Parathyroid adenoma (tissue), 2 donors: ENCODE measurements around the gene CNTN4.

Source experiments
- H2AFZ ChIP-seq: fragments of 300-600 bp; sonication (generic); one replicate; pipeline ENCODE4 v1.7.0; 2017; ENCODE audit warnings: antibody characterized with exemption, mild to moderate bottlenecking
- H3K27ac ChIP-seq: fragments of 300-600 bp; sonication (generic); one replicate; pipeline ENCODE4 v1.7.0; 2017
- H3K27me3 ChIP-seq: fragments of 300-600 bp; sonication (generic); one replicate; pipeline ENCODE4 v1.7.0; 2017; ENCODE audit warnings: low read length; ENCODE audit not compliant: control insufficient read depth, insufficient read depth
- H3K36me3 ChIP-seq: fragments of 300-600 bp; sonication (generic); one replicate; pipeline ENCODE4 v1.7.0; 2017; ENCODE audit warnings: low read length; ENCODE audit not compliant: control insufficient read depth, insufficient read depth
- H3K4me1 ChIP-seq: fragments of 300-600 bp; sonication (generic); one replicate; pipeline ENCODE4 v1.7.0; 2017; ENCODE audit warnings: control low read depth
- H3K4me2 ChIP-seq: fragments of 300-600 bp; sonication (generic); one replicate; pipeline ENCODE4 v1.7.0; 2017; ENCODE audit warnings: low read length
- H3K4me3 ChIP-seq: fragments of 300-600 bp; sonication (generic); one replicate; pipeline ENCODE4 v1.7.0; 2017; ENCODE audit warnings: low read depth, low read length
- H3K79me2 ChIP-seq: fragments of 300-600 bp; sonication (generic); one replicate; pipeline ENCODE4 v1.7.0; 2017; ENCODE audit warnings: control low read depth
- H3K9ac ChIP-seq: fragments of 300-600 bp; sonication (generic); one replicate; pipeline ENCODE4 v1.7.0; 2017; ENCODE audit warnings: mild to moderate bottlenecking
- H3K9me3 ChIP-seq: fragments of 300-600 bp; sonication (generic); one replicate; pipeline ENCODE4 v1.7.0; 2017; ENCODE audit warnings: low read length; ENCODE audit not compliant: control insufficient read depth
- CTCF ChIP-seq: fragments of 300-600 bp; sonication (generic); IDR thresholded peaks from one replicate; pipeline ENCODE4 v1.7.0; 2017; ENCODE audit warnings: antibody characterized with exemption, mild to moderate bottlenecking
- donor health status: primary hyperparathyroidism.

Gene CNTN4

GRCh38 chr3:2198776-2199279, 100.2 kb downstream of the CNTN4 start:
- Histone ChIP-seq H3K79me2 (no peaks in the 10 kb centered on the region), H3K4me1 (no peaks in the 10 kb centered on the region), H3K4me2 (no peak overlapping the region), H3K27me3 (no peaks in the 10 kb centered on the region), H2AFZ (no peak overlapping the region), H3K27ac (no peak overlapping the region), H3K36me3 (no peaks in the 10 kb centered on the region), H3K4me3 (no peak overlapping the region), H3K9ac (no peak overlapping the region), H3K9me3 (no peaks in the 10 kb centered on the region)
- no peak for TF ChIP-seq CTCF

GRCh38 chr3:2204054-2204453, 105.4 kb downstream of the CNTN4 start:
- H3K9ac ChIP-seq = no peak overlapping the region
- H3K36me3 ChIP-seq = no peaks in the 10 kb centered on the region

GRCh38 chr3:2205692-2206091, 107.0 kb downstream of the CNTN4 start:
- H3K9me3 ChIP-seq = no peaks in the 10 kb centered on the region
- no peak overlapping the region for H2AFZ ChIP-seq
- H3K27me3 ChIP-seq = no peaks in the 10 kb centered on the region
- H3K79me2 ChIP-seq = no peaks in the 10 kb centered on the region
- no peaks in the 10 kb centered on the region for H3K36me3 ChIP-seq
- no peak overlapping the region for H3K4me3 ChIP-seq
- no peak overlapping the region for H3K27ac ChIP-seq
- no peak overlapping the region for H3K4me2 ChIP-seq
- H3K4me1 ChIP-seq = no peaks in the 10 kb centered on the region
- TF ChIP-seq CTCF = no peak
- no peak overlapping the region for H3K9ac ChIP-seq

More at GRCh38 chr3:2204054-2204453, 105.4 kb downstream of the CNTN4 start:
- Histone ChIP-seq H3K9me3 (no peaks in the 10 kb centered on the region), H3K27me3 (no peaks in the 10 kb centered on the region), H3K4me3 (no peak overlapping the region), H3K27ac (no peak overlapping the region), H3K4me1 (no peaks in the 10 kb centered on the region), H3K4me2 (no peak overlapping the region), H2AFZ (no peak overlapping the region), H3K79me2 (no peaks in the 10 kb centered on the region)
- no peak for TF ChIP-seq CTCF

- H3K4me1 ChIP-seq = no peaks in the 10 kb centered on the region
- H3K9me3 ChIP-seq = no peaks in the 10 kb centered on the region
- H3K4me2 ChIP-seq = no peak overlapping the region
- TF ChIP-seq CTCF = no peak
- no peaks in the 10 kb centered on the region for H3K79me2 ChIP-seq
- no peak overlapping the region for H3K27ac ChIP-seq
- H3K36me3 ChIP-seq = no peaks in the 10 kb centered on the region
- no peaks in the 10 kb centered on the region for H3K27me3 ChIP-seq
- no peak overlapping the region for H2AFZ ChIP-seq
- H3K9ac ChIP-seq = no peak overlapping the region
- no peak overlapping the region for H3K4me3 ChIP-seq
These were observed 107.9 kb downstream of the CNTN4 start for GRCh38 chr3:2206536-2206935.

- TF ChIP-seq CTCF = no peak
- Histone ChIP-seq H3K4me1 (no peaks in the 10 kb centered on the region), H3K9me3 (no peaks in the 10 kb centered on the region), H3K4me3 (no peak overlapping the region), H3K27me3 (no peaks in the 10 kb centered on the region), H3K36me3 (no peaks in the 10 kb centered on the region), H3K79me2 (no peaks in the 10 kb centered on the region), H2AFZ (no peak overlapping the region), H3K4me2 (no peak overlapping the region), H3K27ac (no peak overlapping the region), H3K9ac (no peak overlapping the region)
These were observed 112.9 kb downstream of the CNTN4 start for GRCh38 chr3:2211568-2211967.
